HuH-7.5 (cell line): ENCODE results near the gene ARPC3.
"Not testable (repeated sequence)": the region's sequence is repeated elsewhere in the genome, so short reads cannot be mapped to it uniquely, and the experiment has no call there.

ENCODE experiments used
- DNase-seq: peaks from one replicate; pipeline ENCODE4 v3.0.0; 2011; ENCODE audit warnings: low spot score

The ARPC3 gene

GRCh38 chr12:110449799-110450497 lies at the start of gene ARPC3:
Gene ARPC3 (minus strand): TSS chr12:110450337. CDS start chr12:110450260, 77 bp downstream.
- DNase-seq: peak; percentile 65

DNA sequence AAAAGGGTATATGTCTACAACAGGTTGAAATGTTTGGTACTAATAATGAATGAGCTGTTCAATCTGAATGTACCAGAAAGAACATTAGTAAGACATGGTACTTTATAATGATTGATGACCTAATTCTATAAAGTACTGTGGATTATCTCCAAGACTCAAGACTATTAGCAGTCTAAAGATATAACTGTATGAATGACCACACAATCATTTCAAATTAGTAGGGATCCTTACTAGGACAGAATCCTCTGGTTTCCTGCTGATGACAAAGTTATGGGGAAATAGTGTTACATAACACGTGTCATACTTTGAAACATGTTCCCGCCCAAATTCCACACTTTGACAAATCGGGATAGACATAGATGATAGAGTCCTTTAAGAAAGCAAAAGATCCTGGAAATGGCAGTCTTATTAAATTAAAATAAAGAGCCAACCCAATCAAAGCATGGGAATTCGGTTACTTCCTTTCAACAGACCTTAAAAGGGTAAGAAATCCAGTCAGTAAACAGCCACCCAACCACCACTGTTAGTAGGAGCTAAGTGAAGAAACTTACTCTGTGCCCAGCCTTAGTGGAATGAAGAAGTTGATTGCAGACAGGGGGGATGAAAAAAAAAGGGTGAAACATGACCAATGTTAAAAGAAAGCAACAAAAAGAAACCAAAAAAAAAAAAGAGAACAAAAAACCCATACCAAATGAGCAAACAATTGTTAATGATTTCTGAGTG lies 49.0 kb upstream of the ARPC3 start:
- DNase-seq: no peak

DNA sequence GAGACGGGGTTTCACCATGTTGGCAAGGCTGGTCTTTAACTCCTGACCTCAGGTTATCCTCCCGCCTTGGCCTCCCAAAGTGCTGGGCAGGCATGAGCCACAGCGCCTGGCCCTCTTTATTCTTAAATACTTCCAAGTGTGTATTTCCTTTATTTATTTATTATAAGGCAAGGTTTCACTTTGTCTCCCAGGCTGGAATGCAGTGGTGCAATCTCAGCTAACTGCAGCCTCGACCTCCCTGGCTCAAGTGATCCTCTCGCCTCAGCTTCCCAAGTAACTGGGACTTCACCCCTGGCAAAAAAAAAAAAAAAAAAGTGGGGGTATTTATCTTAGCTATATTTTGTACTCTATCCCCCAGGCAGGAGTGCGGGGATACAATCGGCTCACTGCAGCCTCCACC lies 25.3 kb upstream of the ARPC3 start:
- DNase-seq: no peak

- DNase-seq: peak; percentile 90
Measured at GRCh38 chr12:110468214-110469048, 18.3 kb upstream of the ARPC3 start, which contains the start of the genes FAM216A and GPN3. Gene FAM216A (plus strand): TSS chr12:110468845. CDS start chr12:110468876, 31 bp downstream. Gene GPN3 (minus strand): TSS chr12:110468257. CDS start chr12:110468203, 54 bp downstream.

DNA sequence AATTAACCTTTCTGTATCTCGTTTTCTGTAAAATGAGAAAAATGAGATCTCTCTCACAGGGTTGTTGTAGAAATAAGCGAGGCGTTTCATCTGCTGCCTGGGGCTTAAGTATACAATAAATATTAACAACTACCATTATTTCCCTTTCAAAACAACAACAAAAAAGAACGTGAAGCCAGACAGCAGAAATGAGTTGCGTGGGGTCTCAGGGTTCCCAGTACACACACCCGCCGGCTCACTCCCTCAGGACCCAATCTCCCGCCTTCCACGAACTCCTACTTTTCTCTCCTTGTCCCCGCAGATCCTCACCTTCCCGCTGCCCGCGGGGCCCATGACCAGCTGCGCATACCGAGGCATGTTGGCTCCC lies 17.7 kb upstream of the ARPC3 start:
- DNase-seq: no peak

DNA sequence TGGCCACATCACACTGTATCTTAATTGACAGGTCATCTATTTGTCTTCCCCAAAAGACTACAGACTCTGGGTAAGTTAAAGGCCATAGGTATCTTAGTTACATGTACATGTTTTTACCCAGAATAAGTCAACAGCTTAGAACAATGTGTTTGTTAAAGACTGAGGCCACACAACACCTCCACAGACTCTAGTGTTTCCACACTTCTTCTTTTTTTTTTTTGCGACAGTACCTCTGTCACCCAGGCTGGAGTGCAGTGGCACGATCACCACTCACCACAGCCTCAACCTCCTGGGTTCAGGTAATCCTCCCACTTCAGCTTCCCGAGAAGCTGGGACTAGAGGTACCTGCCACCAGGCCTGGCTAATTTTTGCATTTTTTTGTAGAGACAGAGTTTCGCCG lies 16.7 kb upstream of the ARPC3 start:
- DNase-seq: no peak

DNA sequence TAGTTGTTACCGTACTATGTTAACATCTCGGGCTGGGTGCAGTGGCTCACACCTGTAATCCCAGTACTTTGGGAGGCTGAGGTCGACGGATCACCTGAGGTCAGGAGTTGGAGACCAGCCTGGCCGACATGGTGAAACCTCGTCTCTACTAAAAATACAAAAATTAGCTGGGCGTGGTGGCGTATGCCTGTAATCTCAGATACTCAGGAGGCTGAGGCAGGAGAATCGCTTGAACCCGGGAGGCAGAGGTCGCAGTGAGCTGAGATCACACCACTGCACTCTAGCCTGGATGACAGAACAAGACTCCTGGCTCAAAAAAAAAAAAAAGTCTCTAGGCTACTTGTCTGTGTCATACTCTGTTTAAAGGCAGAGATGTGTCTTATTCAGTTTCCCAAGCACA lies 15.6 kb upstream of the ARPC3 start:
- not testable (repeated sequence) for DNase-seq

GRCh38 chr12:110465024-110465423 lies 14.9 kb upstream of the ARPC3 start:
- DNase-seq: no peak

DNA sequence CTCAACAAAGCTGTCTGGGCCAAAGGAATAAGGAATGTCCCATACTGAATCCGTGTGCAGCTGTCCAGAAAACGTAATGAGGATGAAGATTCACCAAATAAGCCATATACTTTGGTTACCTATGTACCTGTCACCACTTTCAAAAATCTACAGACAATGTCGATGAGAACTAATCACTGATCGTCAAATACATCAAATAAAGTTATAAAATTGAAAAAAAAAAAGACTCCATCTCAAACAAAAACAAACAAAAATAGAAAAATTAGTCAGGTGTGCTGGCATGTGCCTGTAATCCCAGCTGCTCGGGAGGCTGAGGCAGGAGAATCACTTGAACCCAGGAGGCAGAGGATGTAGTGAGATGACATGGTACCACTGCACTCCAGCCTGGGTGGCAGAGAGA lies 11.1 kb upstream of the ARPC3 start:
- not testable (repeated sequence) for DNase-seq

DNA sequence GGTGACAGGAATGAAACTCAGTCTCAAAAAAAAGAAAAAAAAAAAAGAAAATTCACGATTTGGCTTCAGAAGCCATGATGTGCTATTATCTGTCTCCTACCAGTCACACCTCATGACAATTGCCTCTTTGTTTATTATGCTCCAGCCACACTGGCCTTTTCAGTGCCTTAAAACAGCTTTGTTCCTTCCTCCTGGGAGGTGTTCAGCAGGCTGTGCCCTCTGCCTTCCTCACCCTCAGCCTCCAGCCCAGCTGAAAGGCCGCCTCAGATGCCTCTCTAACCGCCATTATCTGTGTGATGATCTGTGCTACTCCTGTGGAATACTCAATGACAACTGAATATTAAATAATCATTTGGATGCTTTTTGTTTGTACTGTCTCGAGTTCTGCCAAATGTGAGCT lies 8.6 kb upstream of the ARPC3 start:
- no peak for DNase-seq

DNA sequence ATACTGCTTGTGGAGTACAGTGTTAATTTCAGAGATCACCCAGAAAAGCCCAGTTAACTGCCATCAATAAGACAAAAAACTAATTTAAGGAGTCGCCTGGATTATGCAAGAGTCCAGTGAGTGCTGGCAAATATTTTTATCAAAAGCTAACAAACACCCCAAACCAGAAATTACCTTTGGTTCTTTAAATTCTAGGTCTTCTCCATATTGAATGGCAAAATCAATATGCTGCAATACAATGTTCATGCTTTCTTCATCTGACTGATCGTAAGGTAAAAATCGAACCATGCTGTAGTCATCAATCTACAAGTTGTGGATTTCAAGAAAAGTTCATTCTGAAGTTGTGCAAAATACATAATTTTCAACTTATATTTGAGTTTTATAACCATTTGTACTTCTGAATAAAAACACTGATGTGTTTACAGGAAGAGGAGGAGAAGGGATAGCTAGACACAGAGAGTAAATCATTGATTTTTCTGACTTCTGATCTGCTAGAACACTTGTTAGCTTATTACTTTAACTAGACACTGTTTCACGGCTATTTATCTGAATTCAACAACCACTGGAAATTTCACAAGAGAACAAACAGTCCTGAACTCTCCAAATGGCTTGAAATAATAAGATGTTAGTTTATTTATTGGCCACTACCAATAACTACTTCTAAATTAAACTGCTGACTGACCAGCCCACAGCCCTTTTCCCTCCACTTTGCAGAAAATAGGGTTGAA lies 3.6 kb upstream of the ARPC3 start:
- DNase-seq: peak; percentile 22

- DNase-seq: no peak
Measured at GRCh38 chr12:110451263-110451662, 1.1 kb upstream of the ARPC3 start.

- no peak for DNase-seq
Measured at GRCh38 chr12:110444455-110444854, 5.7 kb downstream of the ARPC3 start.

GRCh38 chr12:110436231-110436630 lies 13.9 kb downstream of the ARPC3 start:
- no peak for DNase-seq

DNA sequence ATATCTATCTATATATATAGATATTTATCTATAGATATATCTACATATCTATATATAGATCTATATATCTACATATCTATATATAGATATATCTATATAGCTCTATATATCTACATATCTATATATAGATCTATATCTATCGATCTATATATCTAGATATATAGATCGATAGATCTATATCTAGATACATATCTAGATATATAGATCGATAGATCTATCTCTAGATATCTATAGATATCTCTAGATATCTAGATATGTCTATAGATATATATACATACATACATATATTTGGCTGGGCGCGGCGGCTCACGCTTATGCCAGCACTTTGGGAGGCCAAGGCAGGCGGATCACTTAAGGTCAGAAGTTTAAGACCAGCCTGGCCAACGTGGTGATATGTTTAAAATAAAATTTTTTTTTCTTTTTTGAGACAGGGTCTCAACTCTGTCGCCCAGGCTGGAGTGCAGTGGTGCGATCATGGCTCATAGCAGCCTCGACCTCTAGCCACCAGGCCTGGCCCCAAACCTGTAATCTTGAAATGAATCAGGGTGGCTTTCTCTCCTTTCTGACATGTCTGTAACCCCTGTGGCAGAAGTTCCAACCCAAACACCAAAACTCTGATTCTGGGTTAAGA lies 18.1 kb downstream of the ARPC3 start:
- no peak for DNase-seq

GRCh38 chr12:110429676-110430075 lies 20.5 kb downstream of the ARPC3 start:
- DNase-seq: not testable (repeated sequence)

- DNase-seq: no peak
Measured at GRCh38 chr12:110426406-110426805, 23.7 kb downstream of the ARPC3 start.

DNA sequence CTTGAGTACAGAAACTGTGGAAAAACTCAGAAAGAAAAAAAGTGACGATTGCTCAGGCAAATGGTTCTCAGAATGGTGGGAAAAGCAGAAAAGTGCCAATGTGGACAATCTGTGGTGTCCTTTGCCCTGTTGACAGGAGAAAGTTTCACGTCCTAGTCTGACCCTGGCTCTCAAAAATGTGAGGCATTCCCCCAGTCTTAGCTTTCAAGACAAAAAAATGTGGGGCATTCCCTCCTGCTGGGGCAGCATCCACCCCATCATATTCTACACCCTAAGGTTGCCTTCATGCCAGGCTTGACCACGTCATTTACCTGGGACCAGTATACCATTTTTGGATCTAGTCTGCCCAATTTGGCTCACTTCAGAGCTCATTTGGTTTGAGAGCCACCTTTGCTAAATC lies 25.9 kb downstream of the ARPC3 start:
- no peak for DNase-seq

GRCh38 chr12:110421701-110422100 lies 28.4 kb downstream of the ARPC3 start:
- no peak for DNase-seq

DNA sequence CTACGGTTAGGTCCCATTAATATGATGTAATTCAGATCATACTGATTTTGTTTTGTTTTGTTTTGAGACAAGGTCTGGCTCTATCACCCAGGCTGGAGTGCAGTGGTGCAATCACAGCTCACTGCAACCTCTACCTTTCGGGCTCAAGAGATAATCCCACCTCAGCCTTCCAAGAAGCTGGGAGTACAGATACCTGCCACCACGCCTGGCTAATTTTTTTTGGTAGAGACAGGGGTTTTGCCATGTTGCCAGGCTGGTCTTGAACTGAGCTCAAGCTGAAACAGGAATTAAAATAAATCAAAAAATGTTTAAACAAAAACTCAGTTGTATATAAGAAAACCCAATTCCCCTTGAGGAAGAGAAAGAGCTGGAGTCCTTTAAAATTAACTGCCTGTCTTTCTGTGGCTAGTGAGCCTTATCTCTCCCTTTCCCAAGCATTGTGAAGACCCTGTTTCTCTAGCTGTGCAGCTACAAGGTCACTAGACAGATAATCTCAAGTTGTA lies 28.9 kb downstream of the ARPC3 start:
- no peak for DNase-seq

DNA sequence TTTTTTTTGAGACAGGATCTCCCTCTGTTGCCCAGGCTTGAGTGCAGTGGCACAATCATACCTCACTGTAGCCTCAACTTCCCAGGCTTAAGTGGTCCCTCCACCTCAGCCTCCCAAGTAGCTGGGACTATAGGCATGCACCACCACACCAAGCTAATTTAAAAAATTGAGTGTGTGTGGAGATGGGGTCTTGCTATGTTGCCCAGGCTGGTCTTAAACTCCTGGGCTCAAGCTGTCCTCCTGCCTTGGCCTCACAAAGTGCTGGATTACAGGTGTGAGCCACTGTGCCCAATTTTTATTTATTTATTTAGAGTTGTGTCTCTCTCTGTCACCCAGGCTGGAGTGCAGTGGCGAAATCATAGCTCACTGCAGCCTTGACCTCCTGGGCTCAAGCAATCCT lies 29.5 kb downstream of the ARPC3 start:
- DNase-seq: not testable (repeated sequence)
